Osteocyte (in vitro differentiated cells): ENCODE results near the gene NFIA. TPM values are rescaled to one million over a fixed set of nuclear protein-coding genes. Genes with fewer than 3 reads are reported as not detected.

ENCODE experiments used
- DNase-seq: peaks from one replicate; pipeline ENCODE4 v3.0.0; 2021; ENCODE audit warnings: mixed read lengths; ENCODE audit not compliant: unreplicated experiment; ENCODE audit errors: extremely low spot score
- H3K27ac Mint-ChIP-seq: one replicate; pipeline ENCODE4 v1.8.0; 2021; ENCODE audit warnings: mild to moderate bottlenecking, mixed read lengths; ENCODE audit not compliant: unreplicated experiment
- H3K27me3 Mint-ChIP-seq: one replicate; pipeline ENCODE4 v1.8.0; 2021; ENCODE audit warnings: mixed read lengths; ENCODE audit not compliant: unreplicated experiment
- H3K36me3 Mint-ChIP-seq: one replicate; pipeline ENCODE4 v1.8.0; 2021; ENCODE audit warnings: mixed read lengths; ENCODE audit not compliant: unreplicated experiment
- H3K4me1 Mint-ChIP-seq: one replicate; pipeline ENCODE4 v1.8.0; 2021; ENCODE audit warnings: mixed read lengths; ENCODE audit not compliant: unreplicated experiment
- H3K4me3 Mint-ChIP-seq: one replicate; pipeline ENCODE4 v1.8.0; 2021; ENCODE audit warnings: mild to moderate bottlenecking, moderate library complexity, mixed read lengths; ENCODE audit not compliant: unreplicated experiment
- H3K9me3 Mint-ChIP-seq: one replicate; pipeline ENCODE4 v1.8.0; 2021; ENCODE audit warnings: mixed read lengths; ENCODE audit not compliant: unreplicated experiment
- total RNA-seq: library from RNA; stranded (reverse); gene quantifications from 2 replicates; pipeline ENCODE4 v1.2.1, GENCODE V29; 2021
- TF ChIP-seq, protein P1 (sequence below): fragments of 200-600 bp; sonication (generic); IDR thresholded peaks from 2 replicates; pipeline ENCODE4 v1.5.0; 2021; ENCODE audit warnings: antibody characterized with exemption, mild to moderate bottlenecking, moderate library complexity

NFIA gene
- total RNA-seq, 1 donor from 2014 or later: 46.7 TPM

GRCh38 chr1:61142726-61143500 is 60.6 kb downstream of the NFIA start:
- DNase-seq: no peak
- Mint-ChIP-seq H3K4me3 (no peak overlapping the region), H3K9me3 (no peaks in the 10 kb centered on the region), H3K27ac (peak overlapping the region; percentile 13), H3K4me1 (peaks cover 43% of the 10 kb centered on the region), H3K27me3 (no peaks in the 10 kb centered on the region), H3K36me3 (peaks cover 5% of the 10 kb centered on the region)
- TF ChIP-seq, protein P1, sequence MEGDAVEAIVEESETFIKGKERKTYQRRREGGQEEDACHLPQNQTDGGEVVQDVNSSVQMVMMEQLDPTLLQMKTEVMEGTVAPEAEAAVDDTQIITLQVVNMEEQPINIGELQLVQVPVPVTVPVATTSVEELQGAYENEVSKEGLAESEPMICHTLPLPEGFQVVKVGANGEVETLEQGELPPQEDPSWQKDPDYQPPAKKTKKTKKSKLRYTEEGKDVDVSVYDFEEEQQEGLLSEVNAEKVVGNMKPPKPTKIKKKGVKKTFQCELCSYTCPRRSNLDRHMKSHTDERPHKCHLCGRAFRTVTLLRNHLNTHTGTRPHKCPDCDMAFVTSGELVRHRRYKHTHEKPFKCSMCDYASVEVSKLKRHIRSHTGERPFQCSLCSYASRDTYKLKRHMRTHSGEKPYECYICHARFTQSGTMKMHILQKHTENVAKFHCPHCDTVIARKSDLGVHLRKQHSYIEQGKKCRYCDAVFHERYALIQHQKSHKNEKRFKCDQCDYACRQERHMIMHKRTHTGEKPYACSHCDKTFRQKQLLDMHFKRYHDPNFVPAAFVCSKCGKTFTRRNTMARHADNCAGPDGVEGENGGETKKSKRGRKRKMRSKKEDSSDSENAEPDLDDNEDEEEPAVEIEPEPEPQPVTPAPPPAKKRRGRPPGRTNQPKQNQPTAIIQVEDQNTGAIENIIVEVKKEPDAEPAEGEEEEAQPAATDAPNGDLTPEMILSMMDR: no peak

GRCh38 chr1:61143821-61144424 is 61.6 kb downstream of the NFIA start:
- Mint-ChIP-seq H3K36me3 (peaks cover 5% of the 10 kb centered on the region), H3K9me3 (no peaks in the 10 kb centered on the region), H3K4me3 (no peak overlapping the region), H3K27ac (no peak overlapping the region), H3K27me3 (no peaks in the 10 kb centered on the region), H3K4me1 (peaks cover 42% of the 10 kb centered on the region)
- TF ChIP-seq, protein P1: no peak
- no peak for DNase-seq

DNA sequence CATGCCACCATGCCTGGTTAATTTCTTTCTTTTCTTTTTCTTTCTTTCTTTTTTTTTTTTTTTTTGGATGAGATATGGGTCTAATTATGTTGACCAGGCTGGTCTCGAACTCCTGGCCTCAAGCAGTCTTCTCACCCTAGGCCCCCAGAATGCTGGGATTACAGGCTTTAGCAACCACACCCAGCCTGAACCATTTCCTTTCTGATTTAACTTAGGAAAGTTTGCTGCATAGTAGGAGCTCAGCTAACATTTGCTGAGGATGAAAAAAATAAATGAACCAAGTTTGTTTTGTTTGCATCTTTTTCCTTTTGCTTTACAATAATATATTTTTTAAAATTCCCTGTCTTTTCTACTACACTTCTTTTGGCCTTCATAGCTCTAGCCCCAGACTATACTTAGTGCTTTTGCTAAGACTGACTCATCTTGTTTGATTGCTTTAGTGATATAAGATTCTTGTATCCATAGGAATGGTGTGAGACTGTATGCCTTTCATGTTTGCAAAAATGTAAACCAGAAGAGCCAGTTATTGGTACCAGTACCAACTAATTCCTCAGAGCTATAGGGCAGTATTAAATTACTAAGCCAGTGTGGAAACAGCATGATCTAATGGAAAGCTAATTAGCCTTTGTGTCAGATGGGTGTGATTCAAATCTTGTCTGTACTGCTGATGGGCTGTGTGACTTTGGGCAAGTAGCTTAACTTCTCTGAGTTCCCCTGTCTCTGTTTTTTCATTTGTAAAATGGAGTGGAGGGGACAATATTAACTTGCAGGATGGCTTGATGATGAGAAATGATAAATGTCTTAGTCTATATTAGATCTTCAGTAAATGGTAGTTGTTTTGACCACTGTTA is 66.9 kb downstream of the NFIA start:
- Mint-ChIP-seq H3K4me1 (peaks cover 21% of the 10 kb centered on the region), H3K27me3 (no peaks in the 10 kb centered on the region), H3K27ac (no peak overlapping the region), H3K9me3 (no peaks in the 10 kb centered on the region), H3K4me3 (no peak overlapping the region), H3K36me3 (peaks cover 5% of the 10 kb centered on the region)
- no peak for DNase-seq
- TF ChIP-seq, protein P1: no peak

DNA sequence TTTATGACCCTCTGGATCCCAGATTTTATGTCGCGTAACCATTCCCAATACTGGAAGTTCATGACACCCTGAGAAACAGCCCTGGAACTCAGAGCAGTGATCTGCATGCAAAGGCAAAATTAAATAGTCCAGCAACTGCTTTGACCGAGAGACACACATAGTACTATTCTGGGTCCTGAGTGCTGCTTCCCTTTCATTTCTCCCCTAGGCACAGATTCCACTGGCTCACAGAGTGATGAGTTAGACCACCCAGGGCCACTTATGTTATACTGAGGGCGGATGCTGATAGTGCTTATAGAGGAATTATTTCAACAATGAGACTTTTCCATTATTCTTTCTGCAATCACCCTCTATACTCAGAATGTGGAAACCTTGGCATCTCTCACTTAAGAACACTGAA is 69.2 kb downstream of the NFIA start:
- DNase-seq: no peak
- H3K27me3 Mint-ChIP-seq: no peaks in the 10 kb centered on the region
- TF ChIP-seq, protein P1: no peak
- peaks cover 3% of the 10 kb centered on the region for H3K36me3 Mint-ChIP-seq
- no peak overlapping the region for H3K4me3 Mint-ChIP-seq
- peaks cover 24% of the 10 kb centered on the region for H3K4me1 Mint-ChIP-seq
- H3K27ac Mint-ChIP-seq: no peak overlapping the region
- no peaks in the 10 kb centered on the region for H3K9me3 Mint-ChIP-seq

DNA sequence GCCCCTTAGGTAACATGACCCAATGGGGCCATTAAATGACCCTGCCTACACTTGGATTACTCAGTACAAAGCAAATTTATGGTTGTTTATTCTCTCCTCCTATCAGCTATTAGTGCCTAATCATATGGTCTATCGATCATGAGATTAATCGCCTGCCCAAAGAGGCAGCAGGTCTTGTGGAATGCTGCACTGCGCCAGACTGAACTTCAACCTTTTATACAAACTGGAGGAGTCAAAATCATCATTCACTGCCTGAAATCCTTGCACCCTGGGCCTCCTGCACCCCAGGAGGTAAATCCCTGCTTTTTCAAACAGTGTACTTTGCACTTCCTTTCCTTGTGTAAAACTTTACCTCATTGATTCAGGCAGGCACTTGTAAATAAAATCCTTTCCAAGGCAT is 69.7 kb downstream of the NFIA start:
- Mint-ChIP-seq H3K36me3 (peaks cover 3% of the 10 kb centered on the region), H3K4me3 (no peak overlapping the region), H3K27me3 (no peaks in the 10 kb centered on the region), H3K9me3 (no peaks in the 10 kb centered on the region), H3K4me1 (peaks cover 29% of the 10 kb centered on the region), H3K27ac (no peak overlapping the region)
- no peak for DNase-seq
- TF ChIP-seq, protein P1: no peak
